ENCODE data around the gene PHLDB1.

PHLDB1 gene

DNA sequence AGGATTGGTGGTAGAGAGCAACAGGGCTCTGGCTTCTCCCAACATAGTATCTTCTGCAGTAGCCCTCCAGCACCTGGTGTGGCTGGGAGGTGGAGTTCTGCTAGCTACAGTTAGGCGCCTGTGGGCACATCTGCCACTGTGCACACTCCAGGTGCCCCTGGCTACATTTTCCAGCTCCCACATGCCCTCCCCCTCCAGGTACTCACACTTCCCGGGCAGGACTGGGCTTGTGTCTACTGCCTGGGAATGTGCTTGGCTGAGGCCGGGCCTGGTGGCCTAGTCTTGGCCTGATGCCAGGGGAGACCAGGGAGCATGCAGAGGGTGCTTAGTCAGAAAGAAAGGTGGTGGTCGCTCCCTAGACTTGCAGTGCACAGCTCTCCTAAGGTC, 15.8 kb downstream of the PHLDB1 start:
- no peak for FAIRE-seq

DNA sequence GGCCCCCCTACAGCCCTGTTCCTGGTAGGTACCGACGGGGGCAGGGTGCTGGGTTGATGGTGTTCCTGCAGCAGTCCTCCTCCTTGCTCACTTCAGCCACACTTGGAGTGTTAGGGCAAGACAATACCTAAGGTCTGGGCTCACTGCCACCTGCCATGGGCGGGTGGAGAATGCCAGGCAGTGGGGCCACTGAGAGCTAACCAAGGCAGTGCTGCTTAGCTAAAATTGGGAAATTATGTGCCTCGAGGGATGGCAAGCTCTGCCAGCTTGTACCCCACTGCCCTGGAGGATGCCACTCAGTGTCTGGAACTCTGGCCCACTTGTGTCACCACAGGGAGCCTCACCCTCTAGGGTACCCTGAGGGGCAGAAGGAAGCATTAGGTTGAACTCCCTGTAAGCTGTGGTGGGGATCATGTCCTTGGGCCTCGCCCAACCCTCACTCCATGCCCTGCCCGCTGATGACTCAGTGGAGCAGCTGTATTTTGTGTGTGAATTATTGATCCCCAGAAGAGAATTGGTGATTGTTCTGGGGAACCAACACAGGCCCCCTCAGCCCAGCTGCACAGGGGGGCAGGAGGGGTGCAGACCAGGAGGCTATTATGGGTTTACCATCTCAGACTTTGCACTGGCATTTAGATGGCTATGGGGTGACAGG, 17.7 kb downstream of the PHLDB1 start:
- no peak for FAIRE-seq

DNA sequence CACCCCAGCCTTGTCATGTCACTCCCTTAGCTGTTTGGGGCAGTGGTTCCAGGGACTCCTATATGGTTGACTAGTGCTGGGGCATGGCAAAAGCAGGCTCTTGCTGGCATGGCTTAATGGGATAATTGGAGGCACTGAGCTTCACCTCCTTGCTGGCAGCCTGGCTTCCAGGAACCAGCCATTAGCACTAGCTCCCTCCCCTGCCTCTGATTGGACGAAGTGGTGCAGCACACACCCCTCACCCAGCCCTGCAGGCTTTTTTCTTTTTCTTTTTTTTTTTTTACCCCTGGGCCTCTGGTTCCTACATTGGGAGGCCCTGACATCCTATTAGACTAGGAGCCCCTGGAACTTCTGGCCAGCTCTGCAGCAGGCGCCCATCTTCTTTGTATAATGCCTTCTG, 18.6 kb downstream of the PHLDB1 start:
- no peak for FAIRE-seq

DNA sequence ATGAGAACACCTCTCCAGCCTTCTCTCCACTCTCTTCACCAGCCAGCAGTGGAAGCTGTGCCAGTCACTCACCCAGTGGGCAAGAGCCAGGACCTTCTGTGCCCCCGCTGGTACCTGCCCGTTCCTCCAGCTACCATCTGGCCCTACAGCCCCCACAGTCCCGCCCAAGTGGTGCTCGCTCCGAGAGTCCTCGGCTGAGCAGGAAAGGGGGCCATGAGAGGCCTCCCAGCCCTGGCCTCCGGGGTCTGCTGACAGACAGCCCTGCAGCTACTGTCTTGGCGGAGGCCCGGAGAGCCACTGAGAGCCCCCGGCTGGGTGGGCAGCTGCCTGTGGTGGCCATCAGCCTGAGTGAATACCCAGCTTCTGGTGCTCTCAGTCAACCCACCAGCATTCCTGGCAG, 20.2 kb downstream of the PHLDB1 start:
- no peak for FAIRE-seq

DNA sequence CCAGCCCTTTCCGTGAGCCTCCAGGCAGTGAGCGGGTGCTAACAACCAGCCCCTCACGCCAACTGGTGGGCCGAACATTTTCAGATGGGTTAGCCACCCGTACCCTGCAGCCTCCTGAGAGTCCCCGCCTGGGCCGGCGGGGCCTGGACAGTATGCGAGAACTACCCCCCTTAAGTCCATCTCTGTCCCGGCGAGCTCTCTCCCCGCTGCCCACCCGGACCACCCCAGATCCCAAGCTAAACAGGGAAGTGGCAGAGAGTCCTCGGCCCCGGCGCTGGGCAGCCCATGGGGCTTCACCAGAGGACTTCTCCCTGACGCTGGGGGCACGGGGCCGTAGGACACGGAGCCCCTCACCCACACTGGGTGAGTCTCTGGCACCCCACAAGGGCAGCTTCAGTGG, 20.6 kb downstream of the PHLDB1 start:
- FAIRE-seq = no peak

DNA sequence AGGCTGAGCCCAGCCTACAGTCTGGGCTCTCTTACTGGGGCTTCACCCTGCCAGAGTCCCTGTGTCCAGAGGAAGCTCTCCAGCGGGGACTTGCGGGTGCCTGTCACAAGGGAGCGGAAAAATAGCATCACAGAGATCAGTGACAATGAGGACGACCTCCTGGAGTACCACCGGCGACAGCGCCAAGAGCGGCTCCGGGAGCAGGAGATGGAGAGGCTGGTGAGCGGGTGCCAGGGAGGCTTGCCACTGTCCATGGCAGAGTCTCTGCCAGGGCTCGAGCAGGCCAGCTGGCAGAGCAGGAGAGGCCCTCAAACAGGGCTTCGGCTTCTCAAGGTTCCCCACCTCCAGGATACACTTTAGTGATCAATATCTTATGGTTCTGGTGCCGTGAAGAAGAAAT, 21.0 kb downstream of the PHLDB1 start:
- no peak for FAIRE-seq

DNA sequence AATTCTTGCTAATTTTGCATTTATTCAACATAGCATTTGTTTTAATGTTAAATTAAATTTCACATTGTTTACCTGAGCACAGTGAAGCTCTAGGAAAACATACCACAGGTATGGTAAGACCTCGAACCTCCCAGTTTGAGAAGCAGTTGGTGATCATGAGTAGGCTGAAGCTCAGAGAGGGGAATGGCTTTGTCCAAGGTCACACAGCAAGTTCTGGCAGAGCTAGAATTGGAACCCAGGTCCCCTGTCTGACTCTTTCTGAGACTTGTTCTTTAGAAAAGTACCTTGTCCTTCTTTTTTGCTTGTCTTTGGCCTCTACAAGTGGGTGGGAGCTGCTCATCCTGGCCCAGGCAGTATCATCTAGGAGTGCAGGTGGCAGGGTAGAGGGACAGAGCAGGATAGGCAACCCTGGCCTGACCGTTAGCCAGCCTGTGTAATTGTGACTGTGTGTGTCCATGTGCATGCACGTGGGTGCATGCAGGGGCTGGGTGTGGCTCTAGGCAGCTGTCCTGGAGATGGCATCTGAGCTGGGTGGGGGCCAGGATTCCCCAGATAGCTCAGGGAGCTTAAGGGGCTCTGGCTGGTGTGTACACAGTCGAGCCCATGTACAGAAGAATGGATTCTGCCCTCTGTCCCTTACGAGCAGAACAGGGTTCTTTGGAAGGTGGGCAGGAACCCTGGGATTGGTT, 21.6 kb downstream of the PHLDB1 start:
- no peak for FAIRE-seq

DNA sequence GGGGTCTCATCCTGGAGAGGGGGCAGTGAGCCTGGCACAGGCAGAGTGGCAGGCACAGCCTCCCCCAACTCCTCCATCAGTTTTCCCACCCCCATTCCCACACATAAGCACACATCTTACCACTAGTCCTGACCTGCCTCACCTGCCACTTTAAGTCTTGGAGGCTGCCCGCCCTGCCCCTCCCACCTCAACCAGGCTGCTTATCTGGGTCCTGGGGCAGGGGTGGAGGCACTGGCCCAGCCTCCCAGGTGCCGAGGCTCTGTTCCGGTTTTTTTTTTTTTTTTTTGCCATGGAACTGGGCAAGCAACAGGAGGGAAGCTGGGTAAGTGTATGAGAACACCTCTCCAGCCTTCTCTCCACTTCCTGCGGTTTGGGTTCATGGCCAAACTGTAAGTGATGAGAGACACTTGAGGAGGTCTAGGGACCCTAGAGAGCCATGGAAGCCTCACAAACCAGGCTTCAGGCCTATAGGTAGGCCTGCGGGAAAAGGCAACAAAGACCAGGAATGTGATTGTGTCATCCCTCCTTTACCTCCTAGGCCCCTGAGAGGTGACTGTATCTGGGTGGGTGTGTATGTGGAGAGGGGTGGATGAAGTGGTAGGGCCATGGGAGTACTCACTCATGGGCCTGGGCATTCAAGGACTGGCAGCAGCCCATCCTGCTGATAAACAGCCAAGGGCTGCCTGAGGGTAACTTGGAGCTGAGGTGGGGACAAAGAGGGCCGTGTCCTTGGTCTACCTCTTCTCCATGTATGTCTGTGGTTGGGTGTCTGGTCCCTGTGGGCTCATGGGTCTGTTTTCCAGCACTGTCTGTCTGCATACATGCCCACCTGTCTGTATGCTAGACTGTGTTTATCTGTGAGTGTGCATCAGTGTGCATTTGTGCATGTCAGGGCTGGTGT, 22.6 kb downstream of the PHLDB1 start:
- FAIRE-seq = no peak

DNA sequence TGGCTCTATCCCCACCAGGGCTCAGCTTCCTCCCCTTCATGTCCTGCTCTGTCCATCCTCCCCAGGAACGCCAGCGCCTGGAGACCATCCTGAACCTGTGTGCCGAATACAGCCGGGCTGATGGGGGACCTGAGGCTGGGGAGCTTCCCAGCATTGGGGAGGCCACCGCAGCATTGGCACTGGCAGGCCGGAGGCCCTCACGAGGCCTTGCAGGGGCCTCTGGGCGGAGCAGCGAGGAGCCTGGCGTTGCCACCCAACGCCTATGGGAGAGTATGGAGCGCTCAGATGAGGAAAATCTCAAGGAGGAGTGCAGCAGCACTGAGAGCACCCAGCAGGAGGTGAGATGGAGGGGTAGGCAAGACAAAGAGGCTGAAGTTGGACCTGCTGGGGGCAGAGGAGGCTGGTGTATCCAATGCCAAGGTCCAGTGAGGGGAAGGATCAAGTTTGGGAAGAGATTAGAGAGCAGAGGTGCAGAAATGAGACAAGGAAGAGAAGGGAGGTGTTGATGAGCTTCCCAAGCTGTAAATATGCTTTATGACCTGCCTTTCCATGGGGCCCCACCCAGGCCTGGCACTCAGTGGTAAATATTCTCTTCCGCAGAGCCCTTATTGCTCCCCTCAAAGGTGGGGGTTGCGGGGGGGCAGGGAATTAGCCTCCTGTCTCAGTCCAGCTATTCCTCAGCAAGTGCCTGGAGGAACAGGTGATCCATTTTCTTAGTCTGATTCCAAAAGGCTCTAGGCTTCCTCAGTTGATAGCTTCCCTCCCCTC, 23.9 kb downstream of the PHLDB1 start:
- no peak for FAIRE-seq

DNA sequence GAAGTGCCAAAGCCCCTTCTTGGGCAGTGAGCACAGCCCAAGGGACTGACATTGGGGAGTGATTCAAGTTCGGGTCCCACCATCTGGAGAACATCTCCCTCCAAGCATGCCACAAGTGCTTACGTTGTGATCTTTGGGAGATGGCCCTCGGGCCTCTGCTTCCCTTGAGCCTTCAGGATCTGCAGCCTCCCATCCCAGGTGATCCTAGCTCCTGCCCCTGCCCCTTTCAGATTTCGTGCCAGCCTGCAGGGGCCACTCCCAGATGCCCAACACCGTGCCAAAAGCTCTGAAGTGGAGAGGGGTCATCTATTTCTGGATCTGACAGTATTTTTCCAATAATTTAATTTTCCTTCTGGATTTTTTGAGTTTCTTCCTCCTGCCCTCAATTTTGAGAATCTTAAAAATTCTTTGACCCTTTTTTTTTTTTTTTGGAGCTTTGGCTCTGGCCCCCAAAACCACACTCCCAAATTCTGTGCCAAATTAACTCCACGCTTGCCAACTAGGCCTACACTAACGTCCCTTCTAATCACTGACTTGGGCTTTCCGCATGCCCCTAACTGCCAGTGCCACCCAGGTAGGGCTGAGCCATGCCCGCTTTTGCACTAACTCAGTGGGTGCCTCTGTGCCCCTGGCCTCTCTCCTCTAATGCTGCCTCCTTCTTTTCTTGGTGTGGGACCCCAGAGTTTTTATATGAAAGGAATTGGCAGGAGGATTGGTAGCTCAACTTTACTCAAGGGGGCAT, 25.3 kb downstream of the PHLDB1 start:
- FAIRE-seq = no peak

DNA sequence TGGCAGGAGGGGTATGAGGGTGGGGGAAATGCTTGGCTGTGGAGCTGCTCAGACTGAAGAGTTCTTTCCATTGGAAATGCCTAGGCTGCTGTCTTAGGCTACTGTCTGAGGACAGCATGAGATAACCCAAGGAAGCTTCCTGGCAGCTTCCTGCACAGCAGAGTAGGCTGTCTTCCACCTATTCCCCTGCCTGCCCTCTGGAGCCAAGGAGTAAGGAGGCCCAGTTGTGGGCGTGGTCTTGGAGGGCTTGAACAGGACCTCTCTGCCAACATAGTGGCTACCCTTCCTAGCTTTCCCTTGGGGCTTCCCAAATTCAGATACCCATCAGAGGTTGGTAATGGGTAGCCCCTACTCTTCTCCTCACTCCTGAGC, 25.9 kb downstream of the PHLDB1 start:
- FAIRE-seq = no peak

DNA sequence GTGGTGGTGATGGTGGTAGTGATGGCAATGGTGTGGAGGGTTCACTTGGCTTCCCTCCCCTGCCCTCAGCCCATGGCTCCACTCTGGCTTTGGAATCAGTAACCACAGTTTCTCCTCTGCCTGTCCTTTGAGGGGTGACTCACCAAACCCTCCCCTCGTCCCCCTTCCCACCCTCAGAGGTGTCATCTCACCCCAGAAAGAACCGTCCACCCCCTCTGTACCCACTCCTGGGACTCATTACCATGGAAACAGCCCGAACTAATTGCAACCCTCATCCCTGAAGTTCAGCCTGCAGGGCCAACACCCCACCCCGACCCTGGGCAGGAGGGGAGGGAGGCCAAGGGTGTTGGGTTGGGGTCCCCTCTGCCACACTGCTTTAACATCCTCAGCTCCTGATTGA, 26.6 kb downstream of the PHLDB1 start:
- FAIRE-seq = no peak

DNA sequence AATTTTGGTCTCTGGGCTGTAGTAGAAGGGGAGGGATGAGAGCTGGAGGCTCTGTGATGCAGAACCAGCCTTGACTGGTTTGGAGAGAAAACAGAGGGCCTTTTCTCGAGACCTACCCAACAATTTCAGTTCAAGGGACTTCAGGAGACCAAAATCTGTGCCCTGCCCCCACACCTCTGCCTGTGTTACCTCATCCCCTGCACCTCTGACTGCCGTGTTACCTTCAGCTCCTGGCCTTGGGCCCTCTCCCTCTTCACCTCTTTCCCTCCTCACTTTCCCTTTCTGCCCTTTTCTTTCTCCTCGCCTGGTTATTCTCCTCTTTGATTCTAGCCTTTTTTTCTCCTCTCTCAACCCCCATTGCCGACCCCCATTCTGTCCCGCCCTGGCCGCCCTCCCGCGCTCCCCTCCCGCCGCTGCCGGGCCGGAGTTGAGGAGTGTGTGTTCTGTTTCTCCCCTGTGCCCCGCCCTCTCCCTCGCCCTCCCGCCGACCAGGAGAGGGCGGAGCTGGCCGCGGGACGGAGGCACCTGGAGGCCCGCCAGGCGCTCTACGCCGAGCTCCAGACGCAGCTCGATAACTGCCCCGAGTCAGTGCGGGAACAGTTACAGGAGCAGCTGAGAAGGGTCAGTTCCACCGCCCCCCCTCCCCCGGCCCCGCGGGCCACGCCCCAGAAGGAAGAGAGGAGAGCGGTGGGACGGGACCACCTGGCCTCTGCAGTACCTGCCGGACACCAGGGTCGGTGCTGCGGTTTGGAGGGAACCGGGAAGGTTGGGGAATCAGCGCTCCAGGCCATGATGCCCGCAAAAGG, 27.2 kb downstream of the PHLDB1 start:
- no peak for FAIRE-seq

DNA sequence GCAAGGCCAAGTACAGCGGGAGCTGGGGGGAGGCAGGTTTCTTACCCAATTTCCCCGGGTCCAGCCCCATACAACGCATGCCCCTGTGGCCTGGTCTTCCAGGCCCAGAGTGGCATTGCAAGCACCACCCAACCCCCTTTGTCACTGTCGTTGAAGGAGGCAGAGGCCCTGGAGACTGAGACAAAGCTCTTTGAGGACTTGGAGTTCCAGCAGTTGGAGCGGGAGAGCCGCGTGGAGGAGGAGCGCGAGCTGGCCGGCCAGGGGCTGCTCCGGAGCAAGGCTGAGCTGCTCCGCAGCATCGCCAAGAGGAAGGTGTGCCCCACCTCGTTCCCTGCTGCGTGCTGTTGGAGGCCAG, 27.8 kb downstream of the PHLDB1 start:
- FAIRE-seq = no peak

DNA sequence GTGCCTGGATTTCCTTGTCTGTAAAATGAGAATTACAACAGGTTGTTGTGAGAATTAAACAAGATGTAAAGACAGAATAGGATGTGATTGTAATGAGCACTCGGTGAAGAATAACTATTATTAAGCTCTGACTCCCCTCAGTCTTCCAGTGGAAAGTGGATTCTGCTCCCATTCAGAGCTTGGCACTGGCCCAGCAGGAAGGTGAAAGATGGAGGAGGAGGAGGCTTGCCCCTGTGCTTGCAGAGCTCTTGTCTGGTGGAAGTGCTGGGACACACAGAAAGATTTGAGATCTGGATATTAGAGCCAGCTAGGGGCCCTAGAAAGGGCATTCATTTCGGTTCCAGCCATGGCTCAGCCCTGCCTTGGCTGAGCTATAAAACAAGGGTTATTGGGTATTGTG, 28.2 kb downstream of the PHLDB1 start:
- no peak for FAIRE-seq

DNA sequence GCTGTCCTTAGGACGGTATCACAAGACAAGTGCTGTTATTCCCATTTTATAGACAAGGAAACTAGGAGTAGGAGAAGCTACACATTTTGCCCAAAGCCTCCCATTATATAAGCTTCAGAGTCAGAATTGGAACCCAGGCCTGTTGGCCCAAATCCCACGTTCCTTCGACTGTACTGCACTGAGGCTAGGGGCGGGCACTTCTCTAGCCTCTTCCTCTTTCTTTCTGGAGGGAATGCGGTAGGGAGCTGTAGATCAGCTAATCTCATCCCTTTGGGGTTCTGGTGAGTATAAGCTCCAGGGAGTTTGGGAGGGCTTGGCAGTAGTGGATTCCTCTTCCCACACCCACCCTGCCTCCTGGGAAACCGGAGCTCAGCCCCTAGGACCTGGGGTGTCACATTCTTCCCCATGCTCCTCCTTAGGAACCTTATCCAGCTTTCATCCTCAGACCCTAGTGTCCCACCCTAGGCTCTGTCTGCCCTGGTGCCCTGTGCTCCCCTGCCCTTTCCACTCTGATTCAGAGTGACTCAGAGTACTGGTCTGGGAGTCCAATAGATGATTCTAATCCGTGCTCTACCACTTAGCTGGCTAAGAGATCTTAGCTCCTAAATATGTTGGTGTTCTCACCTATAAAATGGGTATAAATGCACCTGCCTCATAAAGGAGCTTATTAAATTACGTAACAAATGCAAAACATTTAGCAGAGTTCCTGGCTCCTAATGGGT, 29.3 kb downstream of the PHLDB1 start:
- FAIRE-seq = no peak

DNA sequence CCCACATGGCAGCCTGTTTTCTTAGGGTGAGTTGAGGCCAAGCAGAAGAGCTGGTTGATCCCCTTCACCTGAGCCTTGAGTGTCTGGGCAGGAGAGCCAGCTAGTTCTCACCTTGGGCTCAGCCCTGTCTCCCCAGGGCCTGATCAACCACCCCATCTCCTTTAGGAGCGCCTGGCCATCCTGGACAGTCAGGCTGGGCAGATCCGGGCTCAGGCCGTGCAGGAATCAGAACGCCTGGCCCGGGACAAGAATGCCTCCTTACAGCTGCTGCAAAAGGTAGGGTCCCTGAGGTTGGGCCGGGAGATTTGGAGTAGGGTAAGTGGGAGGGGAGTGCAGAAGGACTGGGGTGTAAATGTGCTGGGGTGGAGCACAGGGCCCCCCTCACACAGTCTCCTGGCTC, 31.3 kb downstream of the PHLDB1 start:
- FAIRE-seq = no peak

DNA sequence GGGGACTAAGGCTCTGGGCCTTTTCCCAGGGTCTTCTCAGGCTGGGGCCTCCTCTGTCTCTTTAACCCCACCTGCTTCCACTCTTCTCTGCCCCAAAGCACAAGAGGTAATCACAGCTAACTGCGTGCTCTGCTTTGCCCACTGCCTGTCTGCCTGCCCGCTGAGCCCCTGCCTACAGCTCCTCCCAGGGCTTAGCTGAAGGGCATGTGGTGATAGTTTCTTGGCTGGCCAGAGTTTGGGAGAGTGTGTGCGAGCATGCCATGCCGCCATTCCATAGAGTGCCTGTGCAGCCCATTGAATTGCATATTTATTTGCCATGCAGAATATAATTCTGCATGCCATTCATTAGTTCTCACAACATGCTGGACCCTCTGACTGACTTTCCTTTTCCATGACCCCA, 32.5 kb downstream of the PHLDB1 start:
- no peak for FAIRE-seq

DNA sequence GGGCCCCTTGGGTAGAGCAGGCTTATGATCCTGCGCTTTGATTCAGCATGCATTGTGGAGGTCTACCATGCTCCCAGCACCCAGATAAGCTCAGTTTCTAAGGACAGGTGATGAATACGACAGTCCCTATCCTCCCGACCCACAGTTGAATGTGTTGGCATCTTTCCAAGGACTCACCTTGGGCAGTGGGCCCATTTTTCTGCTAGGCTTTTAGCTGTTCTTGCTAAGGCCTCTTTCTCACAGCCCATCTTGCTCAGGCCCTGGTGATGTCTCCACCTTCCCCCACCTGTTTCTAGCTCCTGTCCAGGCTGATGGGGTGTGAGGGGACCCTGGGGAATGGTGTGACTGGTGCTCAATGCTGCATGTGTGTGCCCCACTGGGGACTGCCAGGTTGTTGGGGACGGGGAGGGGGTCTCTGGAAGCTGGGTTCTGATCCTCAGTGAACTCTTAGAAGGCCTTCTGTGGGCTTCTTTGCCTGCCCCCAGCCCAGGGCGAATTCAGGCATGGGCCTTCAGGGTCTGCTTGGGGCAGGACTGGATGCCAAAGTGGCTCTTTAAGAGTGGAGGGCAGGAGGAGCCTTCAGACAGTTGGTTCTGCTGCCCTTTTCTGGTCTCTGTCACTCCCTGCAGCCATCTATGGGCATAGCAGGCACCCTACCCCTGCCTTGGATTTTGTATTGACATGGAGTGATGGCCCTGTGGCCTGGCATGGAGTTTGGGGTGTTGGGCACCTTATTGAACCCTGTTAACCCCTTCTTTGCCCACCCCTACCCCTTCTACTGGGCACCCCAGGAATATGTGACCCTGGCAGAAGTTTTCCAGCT, 33.1 kb downstream of the PHLDB1 start:
- no peak for FAIRE-seq

DNA sequence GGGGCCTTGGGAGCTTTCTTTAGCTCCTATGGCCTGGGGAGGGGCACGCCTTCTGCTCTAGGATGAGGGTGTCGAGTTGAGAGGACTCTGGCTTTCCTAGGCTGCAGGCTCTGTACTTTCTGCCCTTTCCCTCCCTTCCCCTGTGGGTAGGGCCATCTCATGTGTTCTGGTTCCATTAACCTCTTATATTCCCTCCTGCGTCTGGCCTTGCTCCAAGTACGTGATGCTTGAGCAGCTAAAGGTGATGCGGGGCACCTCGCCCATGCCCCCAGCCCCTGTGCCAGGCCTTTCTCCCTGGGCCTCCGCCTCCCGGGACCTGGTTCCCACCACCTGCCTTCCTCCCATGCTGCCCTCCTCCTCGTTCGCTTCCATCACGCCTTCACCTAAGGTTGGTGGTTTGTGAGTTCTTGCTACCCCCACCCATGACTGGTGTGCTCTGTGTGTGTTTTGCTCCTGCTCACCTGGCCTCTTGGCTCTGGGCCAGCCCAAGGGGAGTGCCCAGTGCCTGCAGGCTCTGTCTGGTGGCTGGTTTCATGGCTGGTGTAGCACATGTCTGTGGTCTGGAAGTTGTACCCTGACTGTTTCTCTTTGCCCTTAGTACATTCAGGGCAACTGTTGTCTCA, 34.1 kb downstream of the PHLDB1 start:
- FAIRE-seq = no peak
